Measurements from ENCODE around the gene DZANK1. TPM values are rescaled to one million over a fixed set of nuclear protein-coding genes. Genes with fewer than 3 reads are reported as not detected.
"Not testable (repeated sequence)": the region's sequence is repeated elsewhere in the genome, so short reads cannot be mapped to it uniquely, and the experiment has no call there.

DZANK1 gene
- 2.2 TPM for polyA plus RNA-seq

- no peaks in the 10 kb centered on the region for H3K27me3 Mint-ChIP-seq
- no peaks in the 10 kb centered on the region for H3K36me3 Mint-ChIP-seq
- H3K27ac Mint-ChIP-seq = peak within 1 kb of the TSS; percentile 98 to 99 (median 98)
- peaks cover 12 to 17% (median 14%) of the 10 kb centered on the region in 3 donors for H3K4me1 Mint-ChIP-seq
- no peaks in the 10 kb centered on the region for H3K9me3 Mint-ChIP-seq
- peak within 1 kb of the TSS; percentile 96 to 100 (median 100) for H3K4me3 Mint-ChIP-seq
These were observed at the start of gene DZANK1, which contains the start of gene POLR3F for GRCh38 chr20:18466894-18467730. Gene DZANK1, minus strand, starts transcription at chr20:18467030. Its CDS starts 1,672 bp downstream, at chr20:18465358. Gene POLR3F, plus strand, starts transcription at chr20:18467390. Its CDS starts 117 bp downstream, at chr20:18467507.

GRCh38 chr20:18515973-18516372 lies 49.1 kb upstream of the DZANK1 start:
- Mint-ChIP-seq H3K4me1 (peaks cover 4 to 7% (median 6%) of the 10 kb centered on the region in 3 donors), H3K27ac (peak overlapping the region in 2 of 3 donors; percentile 28 to 74), H3K27me3 (no peaks in the 10 kb centered on the region), H3K9me3 (no peaks in the 10 kb centered on the region), H3K4me3 (peak overlapping the region in 1 of 4 donors; percentile 58), H3K36me3 (peaks cover 12% of the 10 kb centered on the region)

- H3K4me3 Mint-ChIP-seq = no peak overlapping the region
- no peaks in the 10 kb centered on the region for H3K9me3 Mint-ChIP-seq
- H3K36me3 Mint-ChIP-seq = peaks cover 14% of the 10 kb centered on the region
- peaks cover 7 to 14% (median 11%) of the 10 kb centered on the region in 3 donors for H3K4me1 Mint-ChIP-seq
- H3K27ac Mint-ChIP-seq = no peak overlapping the region
- no peaks in the 10 kb centered on the region for H3K27me3 Mint-ChIP-seq
These were observed 47.3 kb upstream of the DZANK1 start for GRCh38 chr20:18514127-18514526.

GRCh38 chr20:18513208-18513607 lies 46.4 kb upstream of the DZANK1 start:
- Mint-ChIP-seq H3K36me3 (peaks cover 14% of the 10 kb centered on the region), H3K9me3 (no peaks in the 10 kb centered on the region), H3K27me3 (no peaks in the 10 kb centered on the region), H3K27ac (no peak overlapping the region), H3K4me3 (peak overlapping the region in 1 of 4 donors; percentile 42), H3K4me1 (peaks cover 13 to 21% (median 16%) of the 10 kb centered on the region in 3 donors)

- Mint-ChIP-seq H3K4me3 (no peak overlapping the region), H3K36me3 (peaks cover 14% of the 10 kb centered on the region), H3K27me3 (no peaks in the 10 kb centered on the region), H3K4me1 (peaks cover 24 to 29% (median 27%) of the 10 kb centered on the region in 3 donors), H3K9me3 (no peaks in the 10 kb centered on the region), H3K27ac (no peak overlapping the region)
These were observed 44.7 kb upstream of the DZANK1 start for GRCh38 chr20:18511571-18511970.

GRCh38 chr20:18507218-18508191 lies 40.7 kb upstream of the DZANK1 start, which contains the start of gene SEC23B:
Gene SEC23B, plus strand, starts transcription at chr20:18507940. Its CDS starts 2,896 bp downstream, at chr20:18510836.
- peaks cover 2% of the 10 kb centered on the region for H3K27me3 Mint-ChIP-seq
- H3K9me3 Mint-ChIP-seq = no peaks in the 10 kb centered on the region
- peak within 1 kb of the TSS; percentile 97 to 100 (median 99) for H3K27ac Mint-ChIP-seq
- peaks cover 19 to 27% (median 24%) of the 10 kb centered on the region in 3 donors for H3K4me1 Mint-ChIP-seq
- peak within 1 kb of the TSS; percentile 98 to 99 (median 98) for H3K4me3 Mint-ChIP-seq
- peaks cover 6% of the 10 kb centered on the region for H3K36me3 Mint-ChIP-seq

GRCh38 chr20:18506744-18507143 lies 39.9 kb upstream of the DZANK1 start:
- Mint-ChIP-seq H3K27ac (peak overlapping the region; percentile 97 to 100 (median 99)), H3K36me3 (peaks cover 11% of the 10 kb centered on the region), H3K27me3 (peaks cover 2% of the 10 kb centered on the region), H3K4me3 (peak overlapping the region; percentile 98 to 99 (median 98)), H3K4me1 (peaks cover 19 to 27% (median 24%) of the 10 kb centered on the region in 3 donors), H3K9me3 (no peaks in the 10 kb centered on the region)

- Mint-ChIP-seq H3K9me3 (no peaks in the 10 kb centered on the region), H3K27ac (peak overlapping the region in 1 of 3 donors; percentile 61), H3K27me3 (peaks cover 2% of the 10 kb centered on the region), H3K4me1 (peaks cover 17 to 19% (median 19%) of the 10 kb centered on the region in 3 donors), H3K36me3 (peaks cover 7% of the 10 kb centered on the region), H3K4me3 (peak overlapping the region in 1 of 4 donors; percentile 25)
These were observed 37.7 kb upstream of the DZANK1 start for GRCh38 chr20:18504479-18505060.

GRCh38 chr20:18501672-18502071 lies 34.8 kb upstream of the DZANK1 start:
- H3K27me3 Mint-ChIP-seq, H3K36me3 Mint-ChIP-seq, H3K4me3 Mint-ChIP-seq, H3K9me3 Mint-ChIP-seq, H3K4me1 Mint-ChIP-seq: not testable (repeated sequence)
- H3K27ac Mint-ChIP-seq = peak overlapping the region in 1 of 3 donors; percentile 20

GRCh38 chr20:18497603-18498002 lies 30.8 kb upstream of the DZANK1 start:
- Mint-ChIP-seq H3K4me1 (peaks cover 11 to 20% (median 14%) of the 10 kb centered on the region in 3 donors), H3K4me3 (peak overlapping the region; percentile 95 to 99 (median 97)), H3K27me3 (no peaks in the 10 kb centered on the region), H3K27ac (peak overlapping the region in 1 of 3 donors; percentile 90), H3K9me3 (no peaks in the 10 kb centered on the region), H3K36me3 (peaks cover 11% of the 10 kb centered on the region)

GRCh38 chr20:18496740-18497592 lies 30.1 kb upstream of the DZANK1 start, which contains the start of gene RBBP9:
Gene RBBP9, minus strand, starts transcription at chr20:18497225. Its CDS starts 58 bp downstream, at chr20:18497167.
- H3K36me3 Mint-ChIP-seq = peaks cover 10% of the 10 kb centered on the region
- peak within 1 kb of the TSS; percentile 95 to 99 (median 97) for H3K4me3 Mint-ChIP-seq
- H3K4me1 Mint-ChIP-seq = peaks cover 11 to 20% (median 14%) of the 10 kb centered on the region in 3 donors
- no peaks in the 10 kb centered on the region for H3K9me3 Mint-ChIP-seq
- no peaks in the 10 kb centered on the region for H3K27me3 Mint-ChIP-seq
- peak within 1 kb of the TSS; percentile 26 to 98 (median 90) for H3K27ac Mint-ChIP-seq

GRCh38 chr20:18496042-18496441 lies 29.2 kb upstream of the DZANK1 start:
- Mint-ChIP-seq H3K36me3 (peaks cover 8% of the 10 kb centered on the region), H3K4me3 (peak overlapping the region; percentile 95 to 99 (median 97)), H3K27ac (peak overlapping the region in 1 of 3 donors; percentile 26), H3K9me3 (no peaks in the 10 kb centered on the region), H3K27me3 (no peaks in the 10 kb centered on the region), H3K4me1 (peaks cover 11 to 20% (median 14%) of the 10 kb centered on the region in 3 donors)

- Mint-ChIP-seq H3K27me3 (no peaks in the 10 kb centered on the region), H3K9me3 (no peaks in the 10 kb centered on the region), H3K36me3 (peaks cover 8% of the 10 kb centered on the region), H3K4me3 (no peak overlapping the region), H3K27ac (no peak overlapping the region), H3K4me1 (peaks cover 0 to 1% (median 0%) of the 10 kb centered on the region in 3 donors)
These were observed 21.5 kb upstream of the DZANK1 start for GRCh38 chr20:18488301-18488700.

Data from IgD-negative memory B cell (primary cell).